Hepatocyte (in vitro differentiated cells): ENCODE measurements around the gene JARID2.

Experiments used
- CTCF ChIP-seq: fragments of 200-600 bp; sonication (generic); IDR thresholded peaks from 2 replicates; pipeline ENCODE4 v1.5.1; 2016; ENCODE audit warnings: antibody characterized with exemption, mild to moderate bottlenecking; ENCODE audit not compliant: poor library complexity
- EZH2phosphoT487 ChIP-seq: fragments of 200-600 bp; sonication (generic); IDR thresholded peaks from one replicate; pipeline ENCODE4 v1.6.1; 2018; ENCODE audit warnings: antibody characterized with exemption, mild to moderate bottlenecking, low read depth, moderate library complexity; ENCODE audit not compliant: unreplicated experiment, severe bottlenecking

- TF ChIP-seq CTCF (no peak), EZH2phosphoT487 (no peak)
Observed at GRCh38 chr6:15292721-15293302, 46.9 kb downstream of the JARID2 start.
